Measurements from ENCODE around the gene FAM53A. TPM values are rescaled to one million over a fixed set of nuclear protein-coding genes. Genes with fewer than 3 reads are reported as not detected.

The FAM53A gene
- total and polyA plus RNA-seq, 2 of the 4 experiments (the other 2 are of a cell fraction) = 2.0 to 3.1 TPM

GRCh38 chr4:1647432-1647831, 36.7 kb downstream of the FAM53A start:
- CTCF ChIA-PET = no interaction called here

More at GRCh38 chr4:1647432-1647831, 36.7 kb downstream of the FAM53A start:
- POLR2A ChIA-PET (ENCODE audit: unreplicated experiment) = no interaction called here
- Histone ChIP-seq H2BK20ac (ENCODE audit: low read depth, low read length) (no peak overlapping the region), H3K4ac (ENCODE audit: low read depth, low read length) (no peak overlapping the region), H4K8ac (ENCODE audit: low read depth in 2 of 2, low read length in 2 of 2) (no peak overlapping the region), H3K4me1 (ENCODE audit: control insufficient read depth, insufficient read depth, low read length) (no peaks in the 10 kb centered on the region), H3K27ac (ENCODE audit: insufficient read depth, low read length) (no peak overlapping the region), H2AK9ac (replicated peaks; ENCODE audit: low read depth, low read length, poor library complexity) (peak overlapping the region; percentile 16), H3K56ac (ENCODE audit: extremely low read depth, insufficient read depth, low read length) (no peak overlapping the region), H2BK120ac (ENCODE audit: low read depth, low read length) (no peak overlapping the region), H4K5ac (ENCODE audit: low read depth, low read length) (no peak overlapping the region), H2BK15ac (ENCODE audit: low read depth, low read length) (no peak overlapping the region), H3K9me1 (ENCODE audit: insufficient read depth, low read length) (peaks cover 7% of the 10 kb centered on the region), H3K9me3 (ENCODE audit: control insufficient read depth, insufficient read depth, low read length) (no peaks in the 10 kb centered on the region), H4K20me1 (ENCODE audit: insufficient read depth, low read length) (peaks cover 1% of the 10 kb centered on the region; the same call in 1 of the 2 replicates), H4K91ac (ENCODE audit: insufficient read depth, low read depth, low read length) (no peak overlapping the region), H2AFZ (replicated peaks; ENCODE audit: low read length, poor library complexity) (no peak overlapping the region), H3K4me3 (ENCODE audit: insufficient read depth, low read depth, low read length) (no peak overlapping the region), H3K23ac (ENCODE audit: low read depth, low read length) (no peak overlapping the region), H2BK5ac (ENCODE audit: low read depth, low read length, poor library complexity, severe bottlenecking) (no peak overlapping the region), H3K36me3 (ENCODE audit: control insufficient read depth, insufficient read depth, low read length) (no peaks in the 10 kb centered on the region), H2AK5ac (ENCODE audit: low read depth, low read length) (no peak overlapping the region), H3K4me2 (ENCODE audit: low read depth, low read length) (no peak overlapping the region), H3K14ac (replicated peaks; ENCODE audit: low read depth, low read length) (no peak overlapping the region), H3K18ac (ENCODE audit: low read depth, low read length) (no peak overlapping the region), H3K27me3 (ENCODE audit: control insufficient read depth, insufficient read depth, low read length) (no peaks in the 10 kb centered on the region), H3K9ac (ENCODE audit: low read depth, low read length) (no peak overlapping the region), H3K79me1 (ENCODE audit: low read depth in 1 of 2, low read length in 2 of 2) (no peaks in the 10 kb centered on the region; a peak in 1 of 4 replicates)
- no TSS peak for BruUV-seq (replicated peaks)
- no peak for ATAC-seq (ENCODE audit: low read depth)
- DNase-seq = no peak
- WGBS, 2 experiments (ENCODE audit: extremely low coverage in 2 of 2, insufficient read length in 1 of 2) = 77% methylated on average over 15 of the region's 19 CpGs; no CpG with 5 or more reads in 1 of the 2 experiments
- dilution Hi-C loops (cut with HindIII; ENCODE audit: low sequenced_read_pairs, unreplicated experiment) (no loop called here), in situ Hi-C loops (cut with MboI; ENCODE audit: low sequenced_read_pairs) (loop anchor here (25.0 kb wide), 1 partner anchor 485 kb away; the partner anchor contains the start of gene SPON2), intact Hi-C loops (cut with micrococcal nuclease) (no loop called here)
- no peak for TF ChIP-seq FOS (IDR thresholded peaks at IDR 0.05; ENCODE audit: low read depth, low read length)
- no peak for TF ChIP-seq USF2 (IDR thresholded peaks at IDR 0.05; ENCODE audit: low read depth, low read length)
- no peak for TF ChIP-seq CEBPB (IDR thresholded peaks at IDR 0.05; ENCODE audit: low read depth, low read length)
- TF ChIP-seq ELK1 (IDR thresholded peaks at IDR 0.05; ENCODE audit: borderline replicate concordance, low read depth, low read length) = no peak
- no peak for TF ChIP-seq CHD1 (IDR thresholded peaks at IDR 0.05; ENCODE audit: low read depth, low read length)
- no peak for TF ChIP-seq MAZ (IDR thresholded peaks at IDR 0.05; ENCODE audit: borderline replicate concordance, low read depth, low read length)
- no peak for TF ChIP-seq MAFK (IDR thresholded peaks at IDR 0.05; ENCODE audit: low read depth, low read length)
- TF ChIP-seq MXI1 (IDR thresholded peaks at IDR 0.05; ENCODE audit: borderline replicate concordance, low read depth, low read length) = no peak
- no peak for TF ChIP-seq POLR2A (IDR thresholded peaks at IDR 0.05; ENCODE audit: low read depth, low read length)
- no peak for TF ChIP-seq RFX5 (IDR thresholded peaks at IDR 0.05; ENCODE audit: low read depth, low read length)
- no peak for TF ChIP-seq RCOR1 (IDR thresholded peaks at IDR 0.05; ENCODE audit: insufficient replicate concordance, low read length)
- TF ChIP-seq NFE2L2 (IDR thresholded peaks at IDR 0.05; ENCODE audit: low read depth, low read length) = no peak
- TF ChIP-seq SMC3 (IDR thresholded peaks at IDR 0.05; ENCODE audit: low read depth, low read length) = no peak
- TF ChIP-seq RAD21 (IDR thresholded peaks at IDR 0.05; ENCODE audit: low read length) = no peak
- no peak for TF ChIP-seq CTCF (conservative IDR thresholded peaks at IDR 0.05; ENCODE audit: low read depth, low read length)
- TF ChIP-seq BHLHE40 (IDR thresholded peaks at IDR 0.05; ENCODE audit: low read depth, low read length) = no peak
